HG03139 (cell line): Measurements from ENCODE around the gene SORCS2.

Experiments used
- ATAC-seq: cut with Tn5 transposase; IDR thresholded peaks from one replicate; pipeline ENCODE4 v1.9.1; 2021; ENCODE audit not compliant: unreplicated experiment

Gene SORCS2

DNA sequence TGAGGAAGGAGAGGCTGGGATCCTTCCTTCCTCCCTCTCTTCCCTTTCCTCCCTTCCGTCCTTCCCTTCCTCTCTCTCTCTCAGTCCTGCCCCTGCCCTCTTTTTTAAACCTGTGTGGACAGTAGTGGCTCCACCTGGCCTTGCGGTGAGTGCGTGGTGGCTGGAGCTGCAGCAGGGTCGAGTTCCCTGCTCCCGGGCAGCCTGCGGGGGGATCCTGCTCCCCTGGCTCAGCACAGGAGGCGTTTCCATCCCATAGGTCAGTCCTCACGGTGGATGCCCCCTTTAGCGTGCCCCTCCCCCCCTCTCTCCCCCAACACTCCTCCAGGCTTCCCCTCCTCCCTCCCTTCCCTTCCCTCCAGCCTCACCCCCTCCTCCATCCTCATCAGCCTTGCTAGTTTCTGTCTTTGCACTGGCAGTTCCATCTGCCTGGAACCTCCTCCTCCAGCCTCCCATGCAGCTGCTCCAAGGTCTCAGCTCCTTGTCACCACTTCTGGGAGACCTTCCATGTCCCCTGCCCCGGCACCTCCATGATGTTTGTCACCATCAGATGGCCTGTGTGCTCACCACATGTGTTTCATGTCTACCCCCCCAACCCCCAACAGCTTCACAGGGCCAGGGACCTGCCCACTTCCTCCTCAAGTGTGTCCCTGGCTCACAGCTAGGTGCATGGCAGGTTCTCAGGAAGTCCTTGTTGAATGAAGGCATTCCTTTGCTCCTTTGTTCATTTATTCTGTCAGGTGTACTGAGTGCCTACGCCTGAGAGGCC is 174.0 kb downstream of the SORCS2 start:
- no peak for ATAC-seq

DNA sequence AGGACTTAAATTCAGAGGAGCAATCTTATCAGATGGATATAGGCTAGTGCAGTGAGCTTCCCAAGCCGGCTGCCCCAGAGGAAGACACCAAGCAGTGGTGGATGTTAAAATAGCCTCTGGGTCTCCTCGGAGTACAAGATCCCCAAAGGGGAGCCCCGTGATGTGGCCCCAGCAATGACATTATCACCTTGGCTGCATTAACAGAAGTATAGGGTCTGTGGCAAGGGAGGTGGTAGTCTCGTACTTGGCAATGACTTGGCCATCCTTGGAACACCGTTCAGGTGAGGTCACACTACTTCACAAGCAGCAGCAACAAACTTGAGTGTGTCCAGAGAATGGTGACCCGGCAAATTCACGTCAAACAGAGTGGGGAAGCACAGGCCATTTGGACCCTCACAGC is 174.6 kb downstream of the SORCS2 start:
- no peak for ATAC-seq

- no peak for ATAC-seq
Observed at GRCh38 chr4:7367406-7367805, 175.1 kb downstream of the SORCS2 start.

- ATAC-seq, result no peak
Observed at GRCh38 chr4:7367864-7368277, 175.5 kb downstream of the SORCS2 start.

DNA sequence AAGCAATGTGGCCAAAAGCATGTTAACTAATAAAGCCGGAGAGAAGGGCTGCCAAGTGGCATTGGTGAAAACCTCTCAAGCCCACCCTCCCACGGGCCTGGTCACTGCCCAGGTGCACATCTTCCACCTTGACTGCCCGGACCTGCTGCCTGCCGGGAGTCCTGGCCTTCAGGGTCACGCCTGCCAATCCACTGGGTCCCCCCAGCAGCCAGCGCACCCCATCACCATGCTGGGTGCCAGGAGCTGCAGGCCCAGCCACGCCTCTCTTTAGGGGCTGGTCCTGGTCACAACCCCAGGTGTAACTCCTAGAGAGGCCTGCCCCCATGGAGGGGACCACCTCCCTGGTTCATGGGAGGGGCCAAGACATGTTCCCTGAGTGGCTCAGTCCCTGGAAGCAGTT is 176.0 kb downstream of the SORCS2 start:
- ATAC-seq, result no peak

DNA sequence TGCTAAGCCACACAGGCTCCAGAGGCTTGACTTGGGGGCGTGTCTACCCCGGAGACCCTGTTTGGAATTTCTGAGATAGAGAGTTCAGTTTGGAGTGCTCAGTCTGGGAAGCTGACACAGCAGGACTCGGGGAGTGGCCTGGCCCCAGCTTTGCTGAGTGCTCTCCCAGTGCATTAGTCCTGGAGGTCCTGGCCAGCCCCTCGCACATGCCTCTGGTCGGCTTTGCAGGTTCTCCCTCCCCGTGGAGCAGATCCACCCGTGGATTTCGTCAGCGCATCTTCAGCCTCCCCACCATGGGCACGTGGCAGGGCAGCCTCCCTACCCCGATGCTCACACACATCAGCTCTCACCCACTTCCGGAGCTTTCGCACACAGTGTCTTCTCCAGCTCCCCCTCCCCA is 177.2 kb downstream of the SORCS2 start:
- no peak for ATAC-seq

GRCh38 chr4:7370038-7370437 is 177.7 kb downstream of the SORCS2 start:
- no peak for ATAC-seq

GRCh38 chr4:7371210-7371941 is 179.0 kb downstream of the SORCS2 start:
- no peak for ATAC-seq

GRCh38 chr4:7372673-7373072 is 180.3 kb downstream of the SORCS2 start:
- ATAC-seq, result no peak

DNA sequence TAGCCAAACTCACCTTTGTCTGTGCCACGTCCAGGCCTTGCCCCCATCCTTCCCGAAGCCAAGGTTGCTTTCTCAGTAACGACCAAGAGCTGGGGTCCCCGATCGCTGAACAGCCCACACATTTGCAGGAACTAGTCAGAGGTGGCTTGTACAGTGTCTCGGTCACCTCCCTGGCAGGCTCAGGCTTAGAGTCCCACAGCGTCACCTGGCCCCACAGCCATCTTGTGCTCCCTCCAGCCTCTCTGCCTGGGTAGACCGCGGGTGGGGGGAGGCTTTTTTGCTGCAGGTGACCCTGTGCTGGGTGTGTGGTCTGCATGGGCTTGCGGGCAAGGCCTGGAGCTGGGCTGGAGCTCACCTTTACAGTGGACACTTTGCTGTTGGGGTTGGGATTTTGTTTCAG is 182.2 kb downstream of the SORCS2 start:
- no peak for ATAC-seq

GRCh38 chr4:7375427-7375826 is 183.1 kb downstream of the SORCS2 start:
- no peak for ATAC-seq

- ATAC-seq, result no peak
Observed at GRCh38 chr4:7377223-7377865, 185.0 kb downstream of the SORCS2 start.

GRCh38 chr4:7379186-7379585 is 186.8 kb downstream of the SORCS2 start:
- ATAC-seq, result no peak

- ATAC-seq, result no peak
Observed at GRCh38 chr4:7379719-7380118, 187.4 kb downstream of the SORCS2 start.

DNA sequence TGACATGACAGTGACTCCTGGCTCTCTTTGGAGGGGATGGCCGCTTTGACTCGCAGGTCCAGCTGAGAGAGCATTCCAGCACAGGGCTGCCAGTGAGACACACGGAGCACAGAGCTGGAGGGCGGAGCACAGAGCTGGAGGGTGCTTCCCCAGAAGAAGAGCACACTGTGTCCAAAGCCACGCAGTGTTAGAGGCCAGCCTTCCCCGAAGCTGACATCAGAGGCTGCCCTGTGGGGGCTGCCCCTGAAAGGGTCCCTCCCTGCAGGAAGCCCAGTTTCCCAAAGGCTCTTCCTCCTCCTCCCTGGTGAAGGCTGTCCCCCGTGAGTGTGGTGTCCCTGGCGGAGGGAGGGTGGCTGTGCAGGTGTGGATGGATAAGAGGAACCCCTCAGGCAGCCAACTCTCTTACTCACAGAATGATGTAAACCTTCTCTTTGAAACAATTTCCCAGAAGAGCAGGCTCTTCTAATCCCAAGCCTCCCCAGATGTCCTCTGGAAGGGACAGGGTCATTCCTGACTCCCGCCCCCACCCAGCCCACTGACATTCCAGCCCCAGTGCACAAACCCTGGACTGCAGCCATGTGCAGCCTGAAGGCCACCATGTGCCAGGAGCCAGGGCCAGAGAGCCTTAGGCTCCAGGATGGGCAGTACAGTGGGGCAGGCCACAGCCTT is 189.0 kb downstream of the SORCS2 start:
- no peak for ATAC-seq

DNA sequence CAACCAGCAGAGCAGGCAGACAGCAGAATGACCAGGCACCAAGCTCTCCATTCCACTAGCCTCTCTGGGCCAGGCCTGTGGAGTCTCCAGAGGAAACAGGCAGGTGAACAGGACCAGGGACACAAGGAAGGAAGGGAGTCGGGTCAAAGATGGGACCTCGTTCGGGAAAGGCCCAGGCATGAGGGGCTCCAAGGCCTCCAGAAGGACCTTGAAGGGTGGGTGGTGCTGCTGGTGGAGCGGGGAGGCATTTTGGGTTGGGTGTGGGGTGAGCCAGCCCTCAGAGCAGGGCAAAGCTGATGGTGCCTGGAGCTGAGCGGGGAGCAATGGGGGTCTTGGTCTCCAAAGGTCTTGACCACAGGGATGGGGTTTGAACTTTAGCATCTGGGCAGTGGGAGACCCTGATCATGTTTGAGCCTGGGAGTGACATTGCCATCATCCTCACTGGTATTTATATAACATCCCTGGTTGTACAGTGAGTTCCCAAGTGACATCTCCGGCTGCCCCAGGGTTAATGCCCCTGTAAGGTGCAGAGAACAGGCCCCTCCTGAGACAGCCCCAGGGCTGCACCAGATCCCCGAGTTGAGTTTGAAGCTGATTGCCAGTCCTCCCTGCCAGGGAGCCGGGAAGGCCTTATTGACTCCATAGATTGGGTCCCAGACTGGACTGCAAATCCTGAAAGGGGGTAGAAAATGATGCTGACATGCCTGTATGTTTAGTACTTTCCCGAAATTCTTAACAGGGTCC is 189.7 kb downstream of the SORCS2 start:
- ATAC-seq, result no peak

DNA sequence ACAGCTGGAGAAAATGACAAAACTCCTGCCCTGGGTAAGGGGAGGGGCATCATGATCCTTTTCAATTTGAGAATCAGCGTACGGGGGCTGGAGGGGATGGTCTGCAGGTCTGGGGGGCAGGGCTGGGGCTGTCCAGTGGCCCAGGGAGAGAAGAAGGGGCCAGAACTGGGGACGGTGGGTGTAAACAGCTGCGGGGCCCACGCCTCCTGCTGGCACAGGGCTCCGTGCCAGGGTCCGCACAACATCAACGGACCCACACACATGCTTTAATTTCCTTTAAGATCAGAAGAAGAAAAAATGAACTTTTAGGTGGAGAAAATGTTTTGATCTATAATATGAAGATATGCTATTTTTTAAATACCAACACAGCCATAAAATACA is 190.3 kb downstream of the SORCS2 start:
- ATAC-seq, result no peak

GRCh38 chr4:7383266-7383665 is 190.9 kb downstream of the SORCS2 start:
- no peak for ATAC-seq

- no peak for ATAC-seq
Observed at GRCh38 chr4:7384003-7384928, 191.9 kb downstream of the SORCS2 start.
